HG02884 (cell line): ENCODE measurements around the gene SLC10A4.
A peak's percentile ranks its signal among the peaks of the same experiment; 100 is the strongest.

Source experiments
- ATAC-seq: cut with Tn5 transposase; IDR thresholded peaks from one replicate; pipeline ENCODE4 v1.9.1; 2021; ENCODE audit warnings: mild to moderate bottlenecking, moderate library complexity; ENCODE audit not compliant: unreplicated experiment

Gene SLC10A4

GRCh38 chr4:48489683-48490011 lies 6.5 kb downstream of the SLC10A4 start:
- ATAC-seq: no peak

DNA sequence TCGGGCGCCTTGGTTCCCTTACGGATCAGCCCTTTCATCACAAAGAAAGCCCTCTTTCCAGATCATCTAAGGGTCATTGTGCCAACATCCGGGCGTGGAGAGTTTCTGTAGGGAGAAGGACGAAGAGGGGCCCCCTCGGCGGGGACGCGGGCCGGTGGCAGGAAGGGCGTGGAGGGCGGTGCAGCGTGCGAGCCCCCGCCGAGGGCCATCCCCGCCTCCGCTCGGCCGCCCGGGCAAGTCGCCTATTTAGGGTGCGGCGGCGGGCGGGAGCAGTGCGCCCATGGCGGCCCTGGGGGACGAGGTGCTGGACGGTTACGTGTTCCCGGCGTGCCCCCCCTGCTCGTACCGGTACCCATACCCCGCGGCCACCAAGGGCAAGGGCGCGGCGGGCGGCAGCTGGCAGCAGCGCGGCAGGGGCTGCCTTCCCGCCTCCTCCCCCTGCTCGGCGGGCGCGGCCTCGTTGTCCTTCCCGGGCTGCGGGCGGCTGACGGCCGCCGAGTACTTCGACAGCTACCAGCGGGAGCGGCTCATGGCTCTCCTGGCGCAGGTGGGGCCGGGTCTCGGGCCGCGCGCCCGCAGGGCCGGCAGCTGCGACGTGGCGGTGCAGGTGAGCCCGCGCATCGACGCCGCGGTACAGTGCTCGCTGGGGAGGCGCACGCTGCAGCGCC lies 7.0 kb downstream of the SLC10A4 start, which contains the start of gene ZAR1:
Gene ZAR1 (plus strand): TSS at position 241 of the 668 bp plus-strand sequence. CDS start 40 bp downstream, at position 281.
- ATAC-seq: no peak

GRCh38 chr4:48490680-48491513 lies 7.8 kb downstream of the SLC10A4 start:
- no peak for ATAC-seq

DNA sequence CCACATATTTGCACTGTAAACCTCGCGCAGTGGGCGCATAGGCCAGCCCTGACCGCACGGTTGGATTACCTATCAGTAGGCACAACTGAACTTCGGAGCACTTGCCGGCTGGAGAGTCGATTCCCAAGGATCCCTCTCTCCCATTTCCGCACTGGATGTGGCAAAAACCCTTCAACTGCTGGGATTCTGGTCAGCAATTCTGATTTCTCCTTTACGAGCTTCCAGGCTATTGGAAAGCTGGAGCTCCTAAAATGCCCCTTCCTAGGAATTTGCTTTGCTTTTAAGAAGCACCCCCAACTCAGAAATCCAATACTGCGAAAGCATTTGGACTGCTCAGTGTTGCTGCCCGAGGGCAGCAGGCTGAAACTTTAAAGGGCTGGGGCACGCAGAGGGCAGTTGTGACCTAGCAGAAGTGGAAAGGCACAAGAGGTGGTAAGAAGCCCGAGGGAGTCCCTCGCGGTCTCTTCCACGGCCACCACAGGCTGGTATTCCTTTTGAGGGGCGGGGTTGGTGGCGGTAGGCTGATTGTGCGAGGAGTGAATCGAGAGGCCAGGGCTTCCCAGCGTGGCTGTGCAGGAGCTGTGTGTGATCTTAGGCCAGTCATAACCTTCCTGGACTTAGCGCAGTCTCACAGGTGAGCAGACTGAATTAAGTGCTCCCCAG lies 8.5 kb downstream of the SLC10A4 start:
- no peak for ATAC-seq

DNA sequence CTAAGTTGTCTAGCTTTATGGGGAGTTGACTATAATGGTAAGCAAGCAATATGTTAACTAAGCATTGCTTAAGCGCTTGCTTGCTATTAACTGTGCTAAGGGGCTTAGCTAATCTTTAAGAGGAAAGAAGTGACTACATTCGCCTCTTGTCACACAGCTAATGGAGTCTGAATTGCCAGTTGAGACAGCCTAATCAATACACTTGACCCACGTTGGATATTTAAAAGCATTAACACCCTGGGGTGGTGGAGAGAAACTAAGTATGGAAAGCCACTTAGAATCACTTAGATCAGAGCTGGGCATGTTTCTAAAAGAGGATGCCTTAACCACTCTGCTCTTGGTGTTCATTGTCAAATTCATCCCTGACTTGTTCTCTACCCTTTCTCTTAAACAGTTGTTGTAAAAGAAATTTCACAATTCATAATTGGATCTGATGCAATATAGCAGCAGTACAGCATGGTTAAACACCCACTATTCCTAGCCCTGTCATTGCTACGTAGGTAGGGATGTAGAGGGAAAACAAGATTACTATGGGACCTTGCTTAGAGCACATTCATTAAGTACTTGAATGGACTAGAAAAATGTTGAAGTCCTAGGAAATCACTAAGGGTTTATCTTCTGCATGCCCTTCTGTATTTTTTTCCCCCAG lies 10.4 kb downstream of the SLC10A4 start:
- ATAC-seq: no peak

GRCh38 chr4:48495941-48496340 lies 12.8 kb downstream of the SLC10A4 start:
- no peak for ATAC-seq

DNA sequence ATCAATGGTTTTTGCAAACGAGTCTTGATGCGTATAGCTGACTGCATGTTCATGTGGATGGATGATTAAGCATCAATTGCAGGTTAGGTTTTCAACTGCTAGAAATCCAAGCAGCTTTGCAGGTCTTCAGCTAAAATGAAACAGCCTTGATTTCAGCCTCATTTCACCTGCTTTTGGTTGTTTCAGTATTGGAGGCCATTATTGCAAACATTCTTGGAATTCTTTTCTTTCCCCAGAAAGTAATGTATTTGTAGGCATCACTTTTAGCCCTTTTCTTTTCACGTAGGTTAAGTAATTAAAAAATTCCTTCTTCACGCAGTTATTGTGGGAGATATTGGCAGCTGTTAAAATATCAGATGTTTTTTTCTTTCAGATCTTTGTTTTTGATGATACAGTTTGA lies 15.8 kb downstream of the SLC10A4 start:
- ATAC-seq: no peak

DNA sequence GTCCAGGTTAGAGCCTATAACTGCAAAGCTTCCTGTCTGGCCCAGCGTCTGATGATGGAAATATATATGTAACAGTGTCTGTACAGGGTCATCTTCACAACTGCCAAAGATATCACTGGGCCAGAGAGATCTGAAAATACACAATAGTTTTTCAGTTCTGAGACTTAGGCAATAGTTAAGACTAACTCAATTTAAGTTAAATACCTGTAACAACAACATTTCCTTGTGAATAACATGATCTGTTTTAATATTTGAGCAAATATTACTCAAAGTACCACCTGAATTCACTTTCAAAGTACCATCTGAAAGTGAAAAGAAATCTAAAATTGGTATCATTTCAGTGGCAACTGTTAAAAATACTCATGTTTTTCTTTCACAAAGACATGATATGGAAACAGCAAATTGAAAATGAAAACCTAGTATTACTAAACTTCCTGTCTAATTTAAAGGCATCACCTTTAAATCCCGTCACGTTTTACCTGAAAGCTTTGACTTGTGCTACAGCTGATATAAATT lies 16.5 kb downstream of the SLC10A4 start:
- peak; percentile 79 for ATAC-seq

- ATAC-seq: no peak
These were observed 20.3 kb downstream of the SLC10A4 start for GRCh38 chr4:48503233-48504025.

DNA sequence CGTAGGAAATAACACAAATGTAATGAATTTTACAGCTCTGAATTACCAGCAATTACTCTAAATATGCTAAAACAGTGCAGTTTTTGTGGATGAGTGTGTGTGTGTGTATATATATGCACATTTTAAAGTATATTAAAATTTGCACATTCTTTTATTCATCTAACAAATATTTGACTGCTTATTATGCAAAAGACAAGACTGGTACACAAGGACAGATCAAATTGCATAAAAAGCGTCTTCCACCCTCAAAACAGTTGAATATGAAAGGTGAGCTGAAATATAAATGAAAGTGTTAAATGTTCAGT lies 20.8 kb downstream of the SLC10A4 start:
- no peak for ATAC-seq

DNA sequence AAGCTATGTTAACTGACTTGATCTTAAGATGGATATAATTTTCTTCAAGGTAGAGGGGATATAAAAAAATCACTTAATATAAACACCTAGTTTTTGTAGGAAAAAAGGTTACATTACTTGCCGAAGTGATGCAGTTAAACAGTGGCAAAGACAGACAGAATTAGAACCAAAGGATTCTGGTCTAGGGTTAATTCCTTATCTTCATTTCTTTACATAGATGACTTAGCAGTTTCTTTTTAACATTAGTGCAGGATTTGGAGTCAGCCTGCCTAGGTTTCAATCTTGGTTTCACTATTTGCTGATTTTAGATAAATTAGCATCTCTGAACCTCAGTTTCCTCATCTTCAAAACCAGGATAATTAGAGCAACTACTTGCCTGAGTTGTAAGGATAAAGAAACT lies 21.2 kb downstream of the SLC10A4 start:
- ATAC-seq: no peak

GRCh38 chr4:48506716-48507115 lies 23.6 kb downstream of the SLC10A4 start:
- ATAC-seq: no peak

GRCh38 chr4:48509543-48509942 lies 26.4 kb downstream of the SLC10A4 start:
- no peak for ATAC-seq

DNA sequence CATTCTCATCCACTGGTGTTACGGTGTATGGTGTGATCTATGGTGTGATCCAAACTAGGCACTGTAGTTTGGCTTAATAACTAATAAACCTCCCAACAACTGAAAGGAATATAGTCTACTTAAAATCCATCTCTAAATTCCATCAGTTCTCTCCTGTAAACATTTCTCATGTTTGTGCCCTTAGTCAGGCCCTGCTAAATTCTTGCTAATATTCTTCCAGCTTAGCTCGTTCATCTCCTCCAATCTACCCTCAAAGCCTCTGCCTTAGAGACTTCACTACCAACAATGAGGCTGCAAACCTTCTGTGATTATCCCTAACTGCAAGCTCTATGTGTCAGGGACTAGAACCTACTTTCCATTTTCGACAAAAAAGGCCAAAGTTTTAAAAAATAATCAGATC lies 35.0 kb downstream of the SLC10A4 start:
- ATAC-seq: no peak

GRCh38 chr4:48526406-48526805 lies 43.3 kb downstream of the SLC10A4 start:
- no peak for ATAC-seq

DNA sequence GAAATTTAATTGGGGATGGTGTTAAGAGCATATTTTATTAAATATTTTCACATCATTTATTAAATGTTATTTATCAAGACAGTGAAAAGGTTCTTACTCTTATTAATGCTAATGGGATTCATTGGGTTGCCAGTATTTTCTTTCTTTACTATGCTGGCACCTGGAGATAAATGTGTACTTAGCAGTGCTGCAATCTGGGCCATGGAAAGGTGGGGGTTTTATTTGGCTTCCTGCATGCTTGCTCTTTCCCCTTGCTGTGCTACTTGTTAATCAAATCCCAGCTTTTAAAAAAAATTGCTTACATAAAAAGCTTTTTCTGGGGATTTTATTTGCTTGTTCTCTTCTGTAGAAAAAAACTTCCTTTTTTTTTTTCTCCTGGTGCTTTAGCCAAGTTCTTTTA lies 55.2 kb downstream of the SLC10A4 start:
- ATAC-seq: no peak
